NCI-H2029 (cell line): ENCODE measurements around the gene ZDHHC11.
"Not testable (repeated sequence)": the region's sequence is repeated elsewhere in the genome, so short reads cannot be mapped to it uniquely, and the experiment has no call there.

Source experiments
- DNase-seq: peaks from one replicate; lab custom pipeline; 2025; lab: John Stamatoyannopoulos, UW

The ZDHHC11 gene

GRCh38 chr5:845031-845675 is 5.6 kb downstream of the ZDHHC11 start:
- DNase-seq, result not testable (repeated sequence)

GRCh38 chr5:844426-844825 is 6.4 kb downstream of the ZDHHC11 start:
- DNase-seq, result not testable (repeated sequence)

DNA sequence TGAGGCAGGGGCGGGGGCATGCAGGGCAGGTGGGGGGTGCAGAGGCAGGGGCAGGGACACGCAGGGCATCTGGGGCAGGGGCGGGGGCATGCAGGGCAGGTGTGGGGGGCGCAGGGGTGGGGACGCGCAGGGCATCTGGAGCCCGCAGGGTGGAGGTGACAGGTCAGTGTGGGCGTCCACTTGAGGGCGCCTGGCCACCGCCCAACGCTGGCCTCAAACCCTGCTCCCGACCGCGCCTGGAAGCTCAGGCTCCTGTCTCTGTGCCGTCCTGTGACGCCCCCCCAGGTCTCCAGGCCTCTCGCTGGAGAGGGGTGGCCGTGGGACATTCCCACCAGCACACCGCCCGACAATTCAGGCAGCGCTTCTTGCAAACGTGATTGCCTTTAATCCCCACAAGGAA is 6.9 kb downstream of the ZDHHC11 start:
- not testable (repeated sequence) for DNase-seq

GRCh38 chr5:843371-843770 is 7.4 kb downstream of the ZDHHC11 start:
- DNase-seq, result not testable (repeated sequence)

GRCh38 chr5:842402-843221 is 8.2 kb downstream of the ZDHHC11 start:
- not testable (repeated sequence) for DNase-seq

GRCh38 chr5:841531-842401 is 9.0 kb downstream of the ZDHHC11 start:
- not testable (repeated sequence) for DNase-seq

- DNase-seq, result not testable (repeated sequence)
Measured at GRCh38 chr5:840974-841435, 9.8 kb downstream of the ZDHHC11 start.

DNA sequence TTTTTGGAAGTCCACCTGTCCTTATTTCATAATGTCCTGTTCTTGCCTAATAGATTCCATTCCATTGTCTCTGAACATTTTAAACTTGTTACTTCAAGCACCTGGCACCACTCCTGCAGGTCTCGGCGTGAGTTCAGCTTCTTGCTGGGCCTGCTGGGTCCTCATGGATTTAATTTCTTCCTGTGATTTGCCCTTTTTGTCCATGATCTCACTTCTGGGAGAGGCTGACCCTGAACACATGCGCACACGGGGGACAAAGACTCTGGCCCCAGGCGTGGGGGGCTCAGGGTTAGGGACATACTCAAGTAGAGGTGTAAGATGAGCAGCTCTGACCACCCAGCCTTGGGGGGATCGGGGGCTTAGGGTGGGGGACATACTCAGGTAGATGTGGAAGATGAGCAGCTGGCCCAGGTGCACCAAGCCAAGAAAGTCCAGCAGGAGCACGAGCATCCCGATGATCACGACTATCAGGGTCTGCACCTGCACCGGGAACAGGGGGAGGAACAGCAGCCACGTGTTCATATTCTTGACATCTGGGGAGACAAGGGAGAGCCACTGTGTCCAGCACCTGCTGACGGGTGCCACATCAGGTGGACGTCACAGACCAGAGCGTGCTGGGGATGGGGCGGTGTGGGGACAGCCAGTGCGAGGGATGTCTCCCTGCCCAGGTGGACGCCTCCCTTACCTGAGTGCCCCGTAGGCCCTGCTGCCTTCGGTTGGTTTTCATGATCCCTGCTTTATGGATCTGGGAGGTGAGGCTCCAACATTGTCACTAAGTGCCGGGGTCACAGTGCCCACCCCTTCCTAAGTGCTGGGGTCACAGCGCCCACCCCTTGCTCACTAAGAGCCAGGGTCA is 10.4 kb downstream of the ZDHHC11 start:
- not testable (repeated sequence) for DNase-seq

GRCh38 chr5:838431-838851 is 12.3 kb downstream of the ZDHHC11 start:
- not testable (repeated sequence) for DNase-seq

- not testable (repeated sequence) for DNase-seq
Measured at GRCh38 chr5:837621-838121, 13.1 kb downstream of the ZDHHC11 start.

GRCh38 chr5:835933-836612 is 14.7 kb downstream of the ZDHHC11 start:
- DNase-seq, result not testable (repeated sequence)

- DNase-seq, result not testable (repeated sequence)
Measured at GRCh38 chr5:834013-834412, 16.8 kb downstream of the ZDHHC11 start.

DNA sequence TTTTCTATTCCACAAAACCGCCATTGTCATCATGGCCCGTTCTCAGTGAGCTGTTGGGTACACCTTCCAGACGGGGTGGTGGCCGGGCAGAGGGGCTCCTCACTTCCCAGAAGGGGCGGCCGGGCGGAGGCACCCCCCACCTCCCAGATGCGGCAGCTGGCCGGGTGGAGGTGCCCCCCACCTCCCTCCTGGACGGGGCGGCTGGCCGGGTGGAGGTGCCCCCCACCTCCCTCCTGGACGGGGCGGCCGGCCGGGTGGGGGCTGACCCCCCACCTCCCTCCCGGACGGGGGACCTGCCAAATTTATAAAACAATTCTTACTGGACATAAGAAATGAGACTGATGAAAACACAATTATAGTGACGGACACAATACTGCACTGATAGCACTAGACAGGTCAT is 22.6 kb downstream of the ZDHHC11 start:
- not testable (repeated sequence) for DNase-seq

- DNase-seq, result not testable (repeated sequence)
Measured at GRCh38 chr5:825544-825943, 25.2 kb downstream of the ZDHHC11 start.

DNA sequence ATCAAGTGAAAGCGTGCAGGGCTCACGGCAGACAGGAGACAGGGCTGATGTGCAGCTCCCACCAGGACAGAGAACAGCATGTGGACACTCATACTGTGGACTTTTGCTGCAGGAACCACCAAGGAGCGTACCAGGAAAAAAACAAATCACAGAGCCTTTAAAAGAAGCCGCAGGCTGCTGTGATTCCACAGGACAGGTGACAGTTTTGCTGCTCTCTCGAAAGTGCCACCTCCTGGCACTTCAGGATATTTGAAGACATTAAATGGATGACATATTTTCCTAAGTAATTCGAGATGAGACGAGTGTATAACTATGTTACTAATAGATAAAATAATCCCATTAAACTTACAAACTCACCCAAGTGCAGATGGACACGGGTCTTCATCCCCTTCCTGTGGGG is 29.3 kb downstream of the ZDHHC11 start:
- DNase-seq, result no peak

DNA sequence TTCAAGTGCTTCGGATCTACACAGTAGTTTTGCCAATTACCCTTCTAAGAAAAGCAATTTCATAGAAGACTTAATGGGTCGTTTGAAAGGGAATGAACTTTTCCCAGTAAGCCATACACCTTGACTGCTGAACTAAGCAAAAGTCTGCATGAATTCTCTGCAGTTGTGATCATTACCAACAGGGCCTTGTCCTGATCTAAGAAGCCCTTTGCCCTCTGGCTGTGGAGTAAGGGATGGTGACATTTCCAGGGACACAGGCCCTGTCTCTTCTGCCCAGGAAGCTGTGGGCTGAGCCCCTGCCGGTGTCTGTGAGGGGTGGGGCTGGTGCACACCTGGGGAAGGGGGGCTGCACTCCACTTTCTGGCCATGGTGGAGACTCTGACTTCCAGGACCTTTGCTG is 30.5 kb downstream of the ZDHHC11 start:
- DNase-seq, result no peak

- no peak for DNase-seq
Measured at GRCh38 chr5:819078-819477, 31.7 kb downstream of the ZDHHC11 start.

DNA sequence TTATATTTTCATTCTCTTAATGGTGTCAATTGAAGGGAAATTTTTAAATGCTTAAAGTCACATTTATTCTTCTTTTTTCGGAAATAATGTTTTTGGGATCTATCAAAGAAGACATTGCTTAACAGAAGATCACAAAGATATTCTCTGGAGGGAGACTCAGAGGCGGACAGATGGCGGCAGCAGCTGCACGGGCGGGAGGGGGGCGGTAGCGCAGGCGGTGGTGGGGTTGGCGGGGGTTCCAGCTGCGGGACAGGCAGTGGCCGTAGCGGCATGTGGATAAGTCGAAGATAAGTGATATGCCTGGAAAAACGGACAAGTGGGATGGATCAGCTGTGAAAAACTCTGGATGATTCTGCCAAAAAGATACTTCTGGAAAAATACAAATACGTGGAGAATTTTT is 34.6 kb downstream of the ZDHHC11 start:
- no peak for DNase-seq

GRCh38 chr5:815449-815848 is 35.3 kb downstream of the ZDHHC11 start:
- no peak for DNase-seq

DNA sequence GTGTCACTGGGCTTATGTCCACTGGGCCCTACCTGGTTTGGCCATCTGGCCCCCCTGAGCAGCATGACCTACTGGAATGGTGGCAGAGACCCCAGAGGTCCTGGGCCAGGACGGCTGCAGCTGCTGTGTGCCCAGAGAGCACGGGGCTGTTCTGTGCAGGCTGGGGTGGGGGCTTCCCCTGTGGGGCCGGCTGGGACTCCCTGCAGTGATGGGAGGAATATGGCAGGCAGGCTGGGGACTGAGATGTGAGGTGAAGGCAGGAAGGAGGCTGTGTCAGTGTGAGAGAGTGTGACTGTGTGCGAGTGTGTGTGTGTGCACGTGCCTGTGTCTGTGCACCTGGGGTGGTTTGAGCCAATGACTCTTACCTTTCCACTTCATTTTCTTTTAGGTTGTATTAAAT is 37.2 kb downstream of the ZDHHC11 start:
- not testable (repeated sequence) for DNase-seq
